B cell (primary cell): ENCODE results near the gene BMP8A. TPM values are rescaled to one million over a fixed set of nuclear protein-coding genes. Genes with fewer than 3 reads are reported as not detected.

ENCODE experiments used
- ATAC-seq: fragments of 200-7000 bp; cut with Tn5 transposase; one replicate; pipeline ENCODE4 v1.10.0; 2021; ENCODE audit warnings: low read depth, mild to moderate bottlenecking, moderate number of reproducible peaks, moderate library complexity
- CTCF ChIA-PET: fragments of 350-600 bp; sonication (Branson Sonifier 250); formaldehyde crosslinking; loops from one replicate; lab custom pipeline; 2021; ENCODE audit warnings: antibody characterized with exemption, inconsistent platforms; lab: Charles Lee
- POLR2A ChIA-PET: fragments of 350-600 bp; sonication (Branson Sonifier 250); formaldehyde crosslinking; loops from one replicate; lab custom pipeline; 2021; ENCODE audit warnings: antibody characterized with exemption; lab: Charles Lee
- DNase-seq: peaks from one replicate; pipeline ENCODE4 v3.0.0; 2013
- H2AFZ ChIP-seq: 2 replicates; pipeline ENCODE4 v1.6.1; 2012; ENCODE audit warnings: mild to moderate bottlenecking, low read depth, low read length; ENCODE audit not compliant: insufficient read depth, poor library complexity, severe bottlenecking
- H3K27ac ChIP-seq, 2 donors: 1 replicate in 1 of 2; 2 replicates in 1 of 2; pipeline ENCODE4 v1.5.1; 2012 to 2013; ENCODE audit warnings: low read length in 2 of 2, mild to moderate bottlenecking in 2 of 2, moderate library complexity in 1 of 2
- H3K27me3 ChIP-seq, 4 experiments: fragments of 200-600 bp in 1 of 4; sonication (generic) in 1 of 4; replicated peaks in 1 of 4; 1 replicate in 2 of 4; 2 replicates in 2 of 4; pipeline versions ENCODE4 v1.6.1 to v1.7.0; 2013 to 2016; ENCODE audit warnings: low read length in 3 of 4, mild to moderate bottlenecking in 2 of 4, mixed read lengths in 1 of 4, moderate library complexity in 1 of 4; ENCODE audit not compliant: insufficient read depth in 4 of 4, control insufficient read depth in 3 of 4; ENCODE audit errors: control extremely low read depth in 1 of 4
- H3K36me3 ChIP-seq, 2 experiments: replicated peaks in 1 of 2; 1 replicate in 1 of 2; 2 replicates in 1 of 2; pipeline versions ENCODE4 v1.6.1 to v1.7.1; 2013; ENCODE audit warnings: low read length in 1 of 2; ENCODE audit not compliant: insufficient read depth in 2 of 2, control insufficient read depth in 1 of 2; ENCODE audit errors: control extremely low read depth in 1 of 2, extremely low read depth in 1 of 2
- H3K4me1 ChIP-seq, 2 donors: fragments of 200-600 bp in 1 of 2; sonication (generic) in 1 of 2; 1 replicate in 1 of 2; 2 replicates in 1 of 2; pipeline versions ENCODE4 v1.5.1 to v1.6.1; 2013 to 2017; ENCODE audit warnings: low read length in 2 of 2; ENCODE audit not compliant: control insufficient read depth in 2 of 2, insufficient read depth in 2 of 2
- H3K4me2 ChIP-seq: replicated peaks from 2 replicates; pipeline ENCODE3; 2012; ENCODE audit warnings: mild to moderate bottlenecking, low read depth, low read length; ENCODE audit not compliant: poor library complexity, severe bottlenecking
- H3K4me3 ChIP-seq, 5 experiments: fragments of 200-600 bp in 1 of 5; sonication (generic) in 1 of 5; 1 replicate in 3 of 5; 2 replicates in 2 of 5; pipeline versions ENCODE4 v1.5.1 to v1.7.0; 2011 to 2016; ENCODE audit warnings: low read length in 4 of 5, mild to moderate bottlenecking in 4 of 5, low read depth in 2 of 5, control low read depth in 1 of 5, moderate library complexity in 1 of 5; ENCODE audit not compliant: insufficient read depth in 1 of 5; ENCODE audit errors: control extremely low read depth in 1 of 5, extremely low read depth in 1 of 5
- H3K79me2 ChIP-seq: fragments of 200-600 bp; sonication (generic); one replicate; pipeline ENCODE4 v1.6.0; 2016; ENCODE audit warnings: low read length; ENCODE audit not compliant: control insufficient read depth, insufficient read depth
- H3K9ac ChIP-seq: fragments of 200-600 bp; sonication (generic); 2 replicates; pipeline ENCODE4 v1.6.1; 2017; ENCODE audit warnings: mild to moderate bottlenecking, low read length, moderate library complexity
- H3K9me3 ChIP-seq, 3 donors: one replicate each; pipeline versions ENCODE4 v1.6.1 to v1.7.1; 2013; ENCODE audit warnings: low read length in 2 of 3; ENCODE audit not compliant: control insufficient read depth in 2 of 3, insufficient read depth in 1 of 3; ENCODE audit errors: control extremely low read depth in 1 of 3
- H4K20me1 ChIP-seq: 2 replicates; pipeline ENCODE4 v1.6.0; 2012; ENCODE audit warnings: mild to moderate bottlenecking, low read length; ENCODE audit not compliant: insufficient read depth, control insufficient read depth, poor library complexity, severe bottlenecking
- H3K27ac Mint-ChIP-seq: one replicate; pipeline ENCODE4 v1.8.0; 2021; ENCODE audit warnings: mixed read lengths
- H3K27me3 Mint-ChIP-seq: one replicate; pipeline ENCODE4 v1.8.0; 2021; ENCODE audit warnings: mixed read lengths
- H3K4me1 Mint-ChIP-seq: one replicate; pipeline ENCODE4 v1.8.0; 2021; ENCODE audit warnings: mixed read lengths
- H3K4me3 Mint-ChIP-seq: one replicate; pipeline ENCODE4 v1.8.0; 2021; ENCODE audit warnings: mixed read lengths
- H3K9me3 Mint-ChIP-seq: one replicate; pipeline ENCODE4 v1.8.0; 2022; ENCODE audit warnings: mixed read lengths; ENCODE audit not compliant: insufficient read depth
- CTCF ChIP-seq: fragments of 200-600 bp; IDR thresholded peaks from one replicate; pipeline ENCODE4 v1.8.0; 2022; ENCODE audit warnings: antibody characterized with exemption, mild to moderate bottlenecking
- EZH2 ChIP-seq: IDR thresholded peaks from 2 replicates; pipeline ENCODE4 v1.6.1; 2012; ENCODE audit warnings: borderline replicate concordance, low read depth, mild to moderate bottlenecking, moderate library complexity, low read length; ENCODE audit not compliant: insufficient read depth, poor library complexity, severe bottlenecking
- WGBS: methylation state at CpG from one replicate; pipeline ENCODE4 v1.1.5; 2013; ENCODE audit warnings: missing lambda C conversion rate; ENCODE audit not compliant: insufficient coverage; 5-methylcytosine and 5-hydroxymethylcytosine counted together
- intact Hi-C: fragments of 100-400 bp; cut with micrococcal nuclease; formaldehyde crosslinking; loops from one replicate; pipeline ENCODE4 v1.10.0; 2022
- polyA minus RNA-seq: library from RNA; depleted of rRNA, polyadenylated mRNA; stranded (reverse); fragments of >200 nt; gene quantifications from 2 replicates; pipeline ENCODE4 v1.2.3, GENCODE V29; 2012
- polyA plus RNA-seq: library from polyadenylated mRNA; depleted of rRNA; stranded (reverse); fragments of >200 nt; gene quantifications from 2 replicates; pipeline ENCODE4 v1.2.3, GENCODE V29; 2012
- total RNA-seq, 2 donors: library from RNA; stranded (reverse); fragments of 120-200 nt in 1 of 2; gene quantifications; 1 replicate in 1 of 2; 2 replicates in 1 of 2; pipeline versions ENCODE4 v1.2.3 to v1.2.4, GENCODE V29; 2013 to 2022

BMP8A gene, protein sequence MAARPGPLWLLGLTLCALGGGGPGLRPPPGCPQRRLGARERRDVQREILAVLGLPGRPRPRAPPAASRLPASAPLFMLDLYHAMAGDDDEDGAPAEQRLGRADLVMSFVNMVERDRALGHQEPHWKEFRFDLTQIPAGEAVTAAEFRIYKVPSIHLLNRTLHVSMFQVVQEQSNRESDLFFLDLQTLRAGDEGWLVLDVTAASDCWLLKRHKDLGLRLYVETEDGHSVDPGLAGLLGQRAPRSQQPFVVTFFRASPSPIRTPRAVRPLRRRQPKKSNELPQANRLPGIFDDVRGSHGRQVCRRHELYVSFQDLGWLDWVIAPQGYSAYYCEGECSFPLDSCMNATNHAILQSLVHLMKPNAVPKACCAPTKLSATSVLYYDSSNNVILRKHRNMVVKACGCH
- total RNA-seq (0.25 and 0.85 TPM in 2 replicates), polyA plus RNA-seq (1.0 and 1.1 TPM in 2 replicates), polyA minus RNA-seq (3.2 and 7.2 TPM in 2 replicates)
- 0.42 TPM for total RNA-seq (2013)

- POLR2A ChIA-PET = interaction anchor here (0.5 kb wide), 1 partner anchor 500 kb away, joined by 3 read pairs; the partner anchor contains the start of gene AKIRIN1
Observed at GRCh38 chr1:39491146-39491921, at the start of gene BMP8A. Gene BMP8A (plus strand): TSS chr1:39491636. CDS start chr1:39491992, 356 bp downstream.

More at GRCh38 chr1:39491146-39491921, at the start of gene BMP8A:
- H3K9me3 ChIP-seq = no peaks in the 10 kb centered on the region
- peaks cover 3 to 8% of the 10 kb centered on the region in 2 donors for H3K4me1 ChIP-seq
- peak within 1 kb of the TSS; percentile 60 for H3K9ac ChIP-seq
- ATAC-seq (peak; percentile 94), DNase-seq (peak; percentile 90)
- H3K79me2 ChIP-seq = no peaks in the 10 kb centered on the region
- H3K4me1 Mint-ChIP-seq = peaks cover 9% of the 10 kb centered on the region
- intact Hi-C loops = loop anchor here (1.0 to 5.0 kb wide), 3 partner anchors 36 to 1444 kb away; partner anchors contain the start of gene POU3F1
- H3K27me3 ChIP-seq = peaks cover 0 to 19% (median 9%) of the 10 kb centered on the region in 4 experiments
- peaks cover 0 to 6% of the 10 kb centered on the region in 2 experiments for H3K36me3 ChIP-seq
- WGBS = 1% methylated on average over 112 of the region's 112 CpGs
- no peaks in the 10 kb centered on the region for H3K9me3 Mint-ChIP-seq
- H3K4me2 ChIP-seq = peak within 1 kb of the TSS; percentile 96
- peak within 1 kb of the TSS; percentile 82 for H2AFZ ChIP-seq
- TF ChIP-seq EZH2 (no peak), CTCF (no peak)
- peak within 1 kb of the TSS; percentile 81 for H3K4me3 Mint-ChIP-seq
- H3K27me3 Mint-ChIP-seq = peaks cover 13% of the 10 kb centered on the region
- H3K27ac Mint-ChIP-seq = peak within 1 kb of the TSS; percentile 20
- no peak within 1 kb of the TSS for H3K27ac ChIP-seq
- H4K20me1 ChIP-seq = peaks cover 6% of the 10 kb centered on the region
- CTCF ChIA-PET = interaction anchor here (0.9 to 2.2 kb wide), 2 partner anchors 47 to 81 kb away, joined by 4 to 7 read pairs; no protein-coding TSS in a partner anchor
- H3K4me3 ChIP-seq = peak within 1 kb of the TSS in 4 of 5 experiments; percentile 31 to 60 (median 56)
